GM21529 (cell line): Measurements from ENCODE around the gene KCNJ6.
"Not testable (repeated sequence)": the region's sequence is repeated elsewhere in the genome, so short reads cannot be mapped to it uniquely, and the experiment has no call there.

Experiments used
- ATAC-seq: cut with Tn5 transposase; IDR thresholded peaks from one replicate; pipeline ENCODE4 v1.9.1; 2021; ENCODE audit not compliant: unreplicated experiment

KCNJ6 gene, protein sequence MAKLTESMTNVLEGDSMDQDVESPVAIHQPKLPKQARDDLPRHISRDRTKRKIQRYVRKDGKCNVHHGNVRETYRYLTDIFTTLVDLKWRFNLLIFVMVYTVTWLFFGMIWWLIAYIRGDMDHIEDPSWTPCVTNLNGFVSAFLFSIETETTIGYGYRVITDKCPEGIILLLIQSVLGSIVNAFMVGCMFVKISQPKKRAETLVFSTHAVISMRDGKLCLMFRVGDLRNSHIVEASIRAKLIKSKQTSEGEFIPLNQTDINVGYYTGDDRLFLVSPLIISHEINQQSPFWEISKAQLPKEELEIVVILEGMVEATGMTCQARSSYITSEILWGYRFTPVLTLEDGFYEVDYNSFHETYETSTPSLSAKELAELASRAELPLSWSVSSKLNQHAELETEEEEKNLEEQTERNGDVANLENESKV

DNA sequence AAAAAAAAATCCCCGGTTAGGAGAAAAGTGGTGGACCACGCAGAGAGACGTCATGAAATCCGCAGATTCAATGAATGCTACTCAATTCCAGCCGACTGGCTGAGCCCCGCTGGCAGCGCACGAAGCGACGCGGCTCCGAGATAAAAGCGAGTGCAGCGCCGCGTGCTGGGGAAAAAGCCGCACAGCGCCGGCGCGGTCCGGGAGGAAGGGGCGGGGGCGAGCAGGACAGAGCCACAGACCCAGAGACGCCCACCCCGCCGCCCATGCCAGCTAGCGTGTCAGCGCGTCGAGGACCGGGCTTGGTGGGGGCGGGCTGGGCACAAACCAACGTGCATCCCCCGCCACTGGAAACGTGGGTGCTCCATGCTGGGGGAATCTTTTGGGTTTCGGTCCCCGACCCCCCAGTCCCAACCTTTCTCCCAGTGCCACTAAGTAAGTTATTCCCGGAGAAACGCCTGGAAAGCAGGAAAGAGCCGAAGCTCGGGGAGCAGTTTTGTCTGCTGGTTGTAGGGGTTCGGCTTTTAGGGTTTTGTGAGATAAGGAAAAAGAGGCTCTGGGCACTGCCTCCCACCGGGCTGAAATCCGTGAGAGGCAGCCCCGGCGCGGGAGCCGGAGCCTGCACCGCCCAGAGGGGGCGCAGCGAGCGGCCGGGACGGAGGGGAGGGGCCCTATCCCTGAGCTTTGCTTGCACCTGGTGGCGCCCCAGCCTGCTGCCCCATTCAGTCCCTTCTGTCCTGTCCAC is at the start of gene KCNJ6:
KCNJ6 (minus strand) TSS at position 148 of the 742 bp plus-strand sequence. CDS start 75,775 bp downstream, outside the sequence.
- ATAC-seq: no peak

GRCh38 chr21:37965088-37965805 is 49.0 kb upstream of the KCNJ6 start:
- ATAC-seq: no peak

GRCh38 chr21:37958537-37958936 is 42.3 kb upstream of the KCNJ6 start:
- ATAC-seq: no peak

DNA sequence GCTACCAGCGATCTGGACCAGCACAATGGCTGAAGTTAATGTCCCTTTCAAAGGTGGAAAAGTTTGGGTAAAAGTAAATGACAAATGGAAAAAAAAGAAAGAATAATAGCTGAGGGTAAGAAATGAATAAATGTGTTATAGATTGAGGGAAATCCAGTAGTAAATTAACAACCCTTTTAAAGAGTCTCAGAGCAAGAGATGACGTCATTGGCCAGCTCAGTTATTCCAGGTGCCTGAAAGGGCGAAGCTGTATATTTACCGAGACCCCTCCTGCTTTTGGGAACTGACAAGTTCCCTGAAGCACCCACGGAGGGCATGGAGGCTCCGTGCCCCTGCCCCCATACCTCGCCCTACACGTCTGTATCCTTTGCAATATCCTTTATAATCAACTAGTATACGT is 40.5 kb upstream of the KCNJ6 start:
- no peak for ATAC-seq

DNA sequence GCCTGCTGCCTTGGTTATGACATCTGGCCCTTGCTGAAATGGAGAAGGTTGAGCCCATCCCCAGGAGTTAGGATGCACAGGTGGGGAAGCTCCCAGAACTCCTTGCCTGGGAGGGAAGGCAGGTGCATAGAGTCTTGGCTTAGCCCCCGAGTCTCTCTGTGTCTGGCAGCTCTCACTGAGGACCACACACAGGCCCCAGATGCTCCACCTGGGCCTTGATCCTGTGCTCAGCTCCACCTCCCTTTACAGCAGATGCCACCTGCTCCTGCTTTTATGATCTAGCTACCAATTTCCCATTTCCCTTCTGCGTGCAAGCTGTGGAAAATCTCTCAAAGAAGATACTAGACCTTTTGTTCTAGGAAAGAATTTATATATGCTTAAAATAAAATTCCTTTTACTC is 28.8 kb upstream of the KCNJ6 start:
- ATAC-seq: no peak

GRCh38 chr21:37944496-37944895 is 28.2 kb upstream of the KCNJ6 start:
- ATAC-seq: no peak

DNA sequence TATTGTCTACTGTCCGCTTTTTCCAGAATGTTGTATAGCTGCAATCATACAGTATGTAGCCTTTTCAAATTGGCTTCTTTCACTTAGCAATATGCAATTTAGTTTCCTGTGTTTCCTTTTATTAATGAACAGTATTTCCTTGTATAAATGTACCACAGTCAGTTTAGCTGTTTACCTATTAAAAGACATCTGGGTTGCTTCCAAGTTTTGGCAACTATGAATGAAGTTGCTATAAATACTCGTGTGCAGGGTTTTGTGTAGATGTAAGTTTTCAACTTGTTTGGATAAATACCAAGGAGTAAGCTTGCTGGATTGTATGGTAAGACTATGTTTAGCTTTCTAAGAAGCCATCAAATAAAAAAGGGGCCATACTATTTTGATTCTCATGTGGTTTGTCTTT is 24.4 kb upstream of the KCNJ6 start:
- no peak for ATAC-seq

GRCh38 chr21:37939838-37940237 is 23.6 kb upstream of the KCNJ6 start:
- ATAC-seq: no peak

DNA sequence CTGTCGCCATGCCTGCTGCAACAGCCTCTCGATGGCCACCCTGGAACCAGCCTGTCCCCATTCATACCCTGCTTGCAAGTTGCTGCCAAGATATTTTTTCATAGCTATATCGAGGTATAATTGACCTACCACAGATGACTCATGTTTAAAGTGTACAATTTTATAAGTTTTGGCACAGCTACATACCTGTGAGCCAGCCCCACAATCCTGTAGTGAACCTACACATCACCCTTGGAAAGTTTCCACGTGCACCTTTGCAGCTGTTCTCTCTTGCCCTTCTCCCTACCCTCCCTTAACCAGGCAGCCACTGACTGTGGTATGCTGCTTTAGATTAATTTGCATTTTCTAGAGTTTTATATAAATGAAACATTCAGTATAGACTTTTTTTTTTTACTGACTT is 23.0 kb upstream of the KCNJ6 start:
- no peak for ATAC-seq

DNA sequence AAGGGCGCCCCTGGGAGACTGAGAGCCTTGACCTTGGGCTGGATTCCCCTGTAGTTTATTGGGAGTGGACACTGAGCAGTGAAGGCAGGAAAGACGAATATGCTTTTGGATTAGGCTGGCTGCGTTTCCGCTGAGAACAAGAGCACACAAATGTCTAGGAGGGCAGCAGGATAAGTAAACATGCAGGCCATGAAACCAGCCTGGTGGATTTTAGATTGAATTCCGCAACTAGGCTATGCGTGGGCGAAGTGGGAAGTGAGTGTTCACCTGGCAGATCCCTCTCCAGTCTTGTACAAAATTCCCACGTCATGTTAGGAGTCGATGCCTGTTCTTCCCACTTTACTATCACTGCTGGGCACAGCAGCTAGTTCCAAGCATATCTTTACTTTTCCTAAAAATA is 21.4 kb upstream of the KCNJ6 start:
- no peak for ATAC-seq

- no peak for ATAC-seq
Observed at GRCh38 chr21:37936010-37936785, 19.9 kb upstream of the KCNJ6 start.

GRCh38 chr21:37932936-37933335 is 16.7 kb upstream of the KCNJ6 start:
- no peak for ATAC-seq

DNA sequence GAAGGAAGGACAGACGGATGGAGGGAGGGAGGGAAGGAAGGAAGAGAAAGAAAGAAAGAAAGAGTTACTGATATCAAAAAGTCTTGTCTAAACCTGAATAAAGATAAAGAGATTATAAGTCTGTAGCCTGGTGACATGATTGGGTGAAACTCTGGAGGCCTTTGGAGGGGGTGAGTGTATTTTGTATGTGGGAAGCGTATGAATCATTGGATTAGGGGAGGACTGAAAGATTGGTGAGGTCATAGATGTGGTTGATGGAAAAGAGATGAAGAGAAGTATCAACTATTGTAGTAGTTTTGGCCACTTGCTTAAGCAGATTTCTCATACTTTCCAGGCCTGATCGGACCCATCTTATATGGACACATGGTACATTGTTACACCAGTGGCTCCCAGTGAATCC is 11.5 kb upstream of the KCNJ6 start:
- ATAC-seq: no peak

DNA sequence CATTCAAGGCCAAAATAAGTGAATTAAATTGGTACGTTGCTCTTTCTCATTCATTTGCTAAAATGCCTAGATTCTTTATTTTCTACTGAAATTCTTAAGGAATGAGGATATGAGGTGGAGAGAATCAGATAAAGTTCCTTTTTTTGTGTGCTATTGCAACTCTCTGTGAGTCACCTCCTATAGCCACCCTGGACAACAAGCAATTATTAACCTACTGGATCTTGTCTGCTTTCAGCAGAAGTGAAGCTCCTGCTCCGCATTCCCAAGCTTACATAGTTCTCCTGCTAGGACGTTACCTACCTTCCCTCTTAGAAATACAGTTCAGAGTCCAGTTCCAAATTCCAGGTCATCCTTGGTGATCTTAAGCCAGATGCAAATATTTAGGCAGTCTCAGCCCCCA is 4.8 kb upstream of the KCNJ6 start:
- ATAC-seq: no peak

DNA sequence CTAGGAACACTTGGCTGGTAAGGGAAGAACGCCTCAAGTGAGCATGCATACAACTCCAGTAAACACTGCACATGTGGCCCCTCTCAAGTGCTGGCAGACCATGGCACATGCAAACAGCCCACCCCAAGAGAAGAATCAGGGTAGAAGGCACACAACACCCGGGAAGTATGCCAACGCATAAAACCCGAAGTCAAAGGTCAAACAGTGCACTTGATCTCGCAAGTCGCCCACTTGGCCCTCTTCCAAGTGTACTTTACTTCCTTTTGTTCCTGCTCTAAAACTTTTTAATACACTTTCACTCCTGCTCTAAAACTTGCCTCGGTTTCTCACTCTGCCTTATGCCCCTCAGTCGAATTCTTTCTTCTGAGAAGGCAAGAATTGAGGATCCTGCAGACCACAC is 4.0 kb upstream of the KCNJ6 start:
- not testable (repeated sequence) for ATAC-seq

GRCh38 chr21:37917612-37918011 is 1.4 kb upstream of the KCNJ6 start:
- ATAC-seq: no peak

- no peak for ATAC-seq
Observed at GRCh38 chr21:37915941-37916309, 332 bp downstream of the KCNJ6 start.

DNA sequence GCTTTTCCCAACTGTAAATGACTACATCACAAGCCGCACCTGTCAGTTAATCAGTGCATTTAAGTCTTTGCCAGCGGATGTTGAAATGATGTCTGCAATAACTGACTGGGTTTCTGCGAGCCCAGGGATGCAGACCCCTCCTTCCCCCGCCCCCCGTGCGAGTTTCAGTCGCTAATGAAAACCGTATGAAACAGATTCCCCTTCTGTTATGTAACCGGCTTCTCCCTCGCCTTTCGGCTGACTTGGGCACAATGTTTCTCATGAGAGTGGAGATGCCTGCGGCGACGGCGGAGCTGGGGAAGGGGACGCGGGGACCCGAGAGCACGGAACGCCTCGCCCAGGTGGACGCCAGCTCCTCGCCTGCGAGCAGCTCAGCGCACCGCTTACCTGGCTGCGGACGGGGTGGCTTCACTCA is 753 bp downstream of the KCNJ6 start:
- ATAC-seq: no peak

- no peak for ATAC-seq
Observed at GRCh38 chr21:37912616-37913015, 3.6 kb downstream of the KCNJ6 start.

- no peak for ATAC-seq
Observed at GRCh38 chr21:37909936-37910335, 6.3 kb downstream of the KCNJ6 start.

DNA sequence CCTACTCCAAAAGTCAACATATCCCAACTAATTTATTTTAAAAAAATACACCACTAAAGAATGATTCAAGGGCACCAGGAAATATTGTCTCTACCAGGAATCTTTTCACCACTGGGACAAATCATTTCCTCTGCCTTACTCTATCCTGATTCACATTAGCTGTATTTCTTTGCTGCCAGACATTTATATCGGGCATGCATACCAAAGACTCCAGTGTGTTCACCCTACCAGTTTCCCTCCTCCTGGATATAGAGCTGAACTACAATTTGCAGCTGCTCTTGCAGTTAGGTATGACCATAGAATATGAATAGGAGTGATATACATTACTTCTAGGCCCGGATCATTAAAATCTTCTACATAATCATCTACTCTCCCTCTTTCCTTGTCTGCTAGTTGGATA is 7.6 kb downstream of the KCNJ6 start:
- no peak for ATAC-seq
